GM21447 (cell line): ENCODE measurements around the gene RNF214.

ENCODE experiments used
- ATAC-seq: cut with Tn5 transposase; IDR thresholded peaks from one replicate; pipeline ENCODE4 v1.9.1; 2021; ENCODE audit not compliant: unreplicated experiment

The RNF214 gene

GRCh38 chr11:117212697-117213355 lies 19.6 kb upstream of the RNF214 start:
- no peak for ATAC-seq

- ATAC-seq, result no peak
Measured at GRCh38 chr11:117214404-117215110, 17.9 kb upstream of the RNF214 start.

GRCh38 chr11:117217141-117218084 lies 15.1 kb upstream of the RNF214 start:
- no peak for ATAC-seq

- ATAC-seq, result no peak
Measured at GRCh38 chr11:117218133-117218915, 14.1 kb upstream of the RNF214 start.

- ATAC-seq, result no peak
Measured at GRCh38 chr11:117219001-117219400, 13.5 kb upstream of the RNF214 start.

GRCh38 chr11:117219455-117219854 lies 13.0 kb upstream of the RNF214 start:
- no peak for ATAC-seq

GRCh38 chr11:117219995-117220394 lies 12.5 kb upstream of the RNF214 start:
- no peak for ATAC-seq

- ATAC-seq, result no peak
Measured at GRCh38 chr11:117220568-117220967, 11.9 kb upstream of the RNF214 start.

- no peak for ATAC-seq
Measured at GRCh38 chr11:117220999-117221774, 11.3 kb upstream of the RNF214 start.

- ATAC-seq, result no peak
Measured at GRCh38 chr11:117221775-117222517, 10.5 kb upstream of the RNF214 start.

GRCh38 chr11:117222991-117223740 lies 9.3 kb upstream of the RNF214 start:
- ATAC-seq, result no peak

- ATAC-seq, result no peak
Measured at GRCh38 chr11:117223741-117224689, 8.5 kb upstream of the RNF214 start.

GRCh38 chr11:117225553-117226170 lies 6.8 kb upstream of the RNF214 start:
- ATAC-seq, result no peak

- peak; percentile 48 for ATAC-seq
Measured at GRCh38 chr11:117226388-117227385, 5.8 kb upstream of the RNF214 start.

- ATAC-seq, result no peak
Measured at GRCh38 chr11:117228091-117228490, 4.4 kb upstream of the RNF214 start.

- no peak for ATAC-seq
Measured at GRCh38 chr11:117229411-117229810, 3.1 kb upstream of the RNF214 start.
